ENCODE data around the gene SPC24. TPM values are rescaled to one million over a fixed set of nuclear protein-coding genes. Genes with fewer than 3 reads are reported as not detected.
A peak's percentile ranks its signal among the peaks of the same experiment; 100 is the strongest.

Gene SPC24
- total RNA-seq, 1 donor from 2014 or later = 8.3 TPM

GRCh38 chr19:11159598-11160439 lies 4.2 kb upstream of the SPC24 start:
- Mint-ChIP-seq H3K36me3 (ENCODE audit: low read depth) (peaks cover 9% of the 10 kb centered on the region), H3K27me3 (ENCODE audit: low read depth) (no peaks in the 10 kb centered on the region), H3K4me1 (ENCODE audit: low read depth) (peaks cover 39% of the 10 kb centered on the region), H3K27ac (ENCODE audit: unreplicated experiment) (peak overlapping the region; percentile 36), H3K4me3 (ENCODE audit: unreplicated experiment) (no peak overlapping the region), H3K9me3 (ENCODE audit: low read depth) (no peaks in the 10 kb centered on the region)
- TF ChIP-seq CTCF (IDR thresholded peaks at IDR 0.05) = no peak
- no peak for DNase-seq (ENCODE audit: low spot score)

GRCh38 chr19:11154683-11155047 lies 917 bp downstream of the SPC24 start:
- no peak for DNase-seq (ENCODE audit: low spot score)
- H3K36me3 Mint-ChIP-seq (ENCODE audit: low read depth) = no peaks in the 10 kb centered on the region
- H3K27ac Mint-ChIP-seq (ENCODE audit: unreplicated experiment) = peak overlapping the region; percentile 75
- H3K9me3 Mint-ChIP-seq (ENCODE audit: low read depth) = no peaks in the 10 kb centered on the region
- TF ChIP-seq CTCF (IDR thresholded peaks at IDR 0.05) = no peak
- peak overlapping the region; percentile 76 for H3K4me3 Mint-ChIP-seq (ENCODE audit: unreplicated experiment)
- H3K27me3 Mint-ChIP-seq (ENCODE audit: low read depth) = no peaks in the 10 kb centered on the region
- peaks cover 65% of the 10 kb centered on the region for H3K4me1 Mint-ChIP-seq (ENCODE audit: low read depth)

- Mint-ChIP-seq H3K27ac (ENCODE audit: unreplicated experiment) (peak overlapping the region; percentile 99), H3K9me3 (ENCODE audit: low read depth) (no peaks in the 10 kb centered on the region), H3K36me3 (ENCODE audit: low read depth) (no peaks in the 10 kb centered on the region), H3K27me3 (ENCODE audit: low read depth) (no peaks in the 10 kb centered on the region), H3K4me1 (ENCODE audit: low read depth) (peaks cover 55% of the 10 kb centered on the region), H3K4me3 (ENCODE audit: unreplicated experiment) (peak overlapping the region; percentile 20)
- no peak for DNase-seq (ENCODE audit: low spot score)
- TF ChIP-seq CTCF (IDR thresholded peaks at IDR 0.05) = no peak
These were observed 3.1 kb downstream of the SPC24 start for GRCh38 chr19:11152318-11153062.

- H3K36me3 Mint-ChIP-seq (ENCODE audit: low read depth) = no peaks in the 10 kb centered on the region
- peaks cover 47% of the 10 kb centered on the region for H3K4me1 Mint-ChIP-seq (ENCODE audit: low read depth)
- DNase-seq (ENCODE audit: low spot score) = no peak
- TF ChIP-seq CTCF (IDR thresholded peaks at IDR 0.05) = no peak
- H3K4me3 Mint-ChIP-seq (ENCODE audit: unreplicated experiment) = peak overlapping the region; percentile 23
- peak overlapping the region; percentile 99 for H3K27ac Mint-ChIP-seq (ENCODE audit: unreplicated experiment)
- no peaks in the 10 kb centered on the region for H3K9me3 Mint-ChIP-seq (ENCODE audit: low read depth)
- no peaks in the 10 kb centered on the region for H3K27me3 Mint-ChIP-seq (ENCODE audit: low read depth)
These were observed 4.4 kb downstream of the SPC24 start for GRCh38 chr19:11151181-11151580.

GRCh38 chr19:11148001-11148400 lies 7.6 kb downstream of the SPC24 start:
- Mint-ChIP-seq H3K36me3 (ENCODE audit: low read depth) (peaks cover 2% of the 10 kb centered on the region), H3K4me1 (ENCODE audit: low read depth) (peaks cover 43% of the 10 kb centered on the region), H3K9me3 (ENCODE audit: low read depth) (no peaks in the 10 kb centered on the region), H3K27ac (ENCODE audit: unreplicated experiment) (peak overlapping the region; percentile 41), H3K4me3 (ENCODE audit: unreplicated experiment) (no peak overlapping the region), H3K27me3 (ENCODE audit: low read depth) (no peaks in the 10 kb centered on the region)
- no peak for TF ChIP-seq CTCF (IDR thresholded peaks at IDR 0.05)
- DNase-seq (ENCODE audit: low spot score) = no peak
